ENCODE data around the gene LRP5. TPM values are rescaled to one million over a fixed set of nuclear protein-coding genes. Genes with fewer than 3 reads are reported as not detected.

Gene LRP5
- total and polyA plus RNA-seq, 9 of the 15 experiments (the other 6 are each of a cell fraction or from before 2014, with no cell fraction given): 0.48 to 44.2 (median 13.5) TPM

DNA sequence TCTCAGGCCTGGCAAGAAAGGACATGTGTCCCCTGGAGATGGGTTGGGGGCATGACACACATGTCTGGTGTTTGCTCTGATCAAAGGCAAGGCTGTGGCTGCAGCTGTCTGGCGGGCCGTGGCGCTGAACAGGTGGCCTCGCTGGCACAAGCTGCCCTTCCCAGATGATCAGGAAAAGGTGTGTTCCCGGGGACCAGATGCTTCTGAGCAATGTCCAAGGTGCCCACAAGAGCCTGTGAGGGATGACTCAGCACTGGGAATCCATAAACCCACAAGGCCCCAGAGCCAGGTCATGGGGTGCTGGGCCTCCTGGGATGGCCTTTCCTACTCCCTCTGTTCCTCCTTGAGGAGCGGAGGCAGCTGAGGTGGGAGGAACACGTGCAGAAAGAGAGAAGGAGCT lies 9.7 kb upstream of the LRP5 start:
- intact Hi-C loops (cut with micrococcal nuclease): no loop called here
- H3K9ac ChIP-seq (ENCODE audit: insufficient read depth in 1 of 2, low read depth in 2 of 2, low read length in 2 of 2): peak overlapping the region in 1 of 2 experiments; percentile 29; a peak in 1 of 4 replicates
- ATAC-seq: no peak
- H3K27ac ChIP-seq (ENCODE audit: extremely low read depth, low read depth, low read length): no peak overlapping the region
- no peak for TF ChIP-seq KLF10 (CRISPR knock-in tag; IDR thresholded peaks at IDR 0.05)
- 0 out of 2 replicates have a peak, but pooled peaks have one; percentile 48 for TF ChIP-seq C11orf30 (IDR thresholded peaks at IDR 0.05; ENCODE audit: low read depth)
- TF ChIP-seq, protein P1, sequence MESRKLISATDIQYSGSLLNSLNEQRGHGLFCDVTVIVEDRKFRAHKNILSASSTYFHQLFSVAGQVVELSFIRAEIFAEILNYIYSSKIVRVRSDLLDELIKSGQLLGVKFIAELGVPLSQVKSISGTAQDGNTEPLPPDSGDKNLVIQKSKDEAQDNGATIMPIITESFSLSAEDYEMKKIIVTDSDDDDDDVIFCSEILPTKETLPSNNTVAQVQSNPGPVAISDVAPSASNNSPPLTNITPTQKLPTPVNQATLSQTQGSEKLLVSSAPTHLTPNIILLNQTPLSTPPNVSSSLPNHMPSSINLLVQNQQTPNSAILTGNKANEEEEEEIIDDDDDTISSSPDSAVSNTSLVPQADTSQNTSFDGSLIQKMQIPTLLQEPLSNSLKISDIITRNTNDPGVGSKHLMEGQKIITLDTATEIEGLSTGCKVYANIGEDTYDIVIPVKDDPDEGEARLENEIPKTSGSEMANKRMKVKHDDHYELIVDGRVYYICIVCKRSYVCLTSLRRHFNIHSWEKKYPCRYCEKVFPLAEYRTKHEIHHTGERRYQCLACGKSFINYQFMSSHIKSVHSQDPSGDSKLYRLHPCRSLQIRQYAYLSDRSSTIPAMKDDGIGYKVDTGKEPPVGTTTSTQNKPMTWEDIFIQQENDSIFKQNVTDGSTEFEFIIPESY (CRISPR knock-in tag; IDR thresholded peaks at IDR 0.05): peak; percentile 72
- TF ChIP-seq ATF3 (IDR thresholded peaks at IDR 0.05): 0 out of 2 replicates have a peak, but pooled peaks have one; percentile 24
- no peak for TF ChIP-seq ATF3 (CRISPR knock-in tag; conservative IDR thresholded peaks at IDR 0.05)
- TF ChIP-seq MAX (CRISPR knock-in tag; IDR thresholded peaks at IDR 0.05): peak; percentile 12; the same call in 1 of the 2 replicates
- no peak for TF ChIP-seq FIP1L1 (IDR thresholded peaks at IDR 0.05; ENCODE audit: low read depth, low read length, poor library complexity, severe bottlenecking)
- peak; percentile 61 for TF ChIP-seq MAFG (tag; conservative IDR thresholded peaks at IDR 0.05)
- 0 out of 2 replicates have a peak, but pooled peaks have one; percentile 20 for TF ChIP-seq FOSL1 (tag; conservative IDR thresholded peaks at IDR 0.05)
- peak; percentile 68 for TF ChIP-seq NFE2 (IDR thresholded peaks at IDR 0.05; ENCODE audit: low read depth)
- WGBS (ENCODE audit: insufficient coverage, low coverage, missing lambda C conversion rate): 35% methylated on average over 4 of the region's 7 CpGs
- ChIA-PET POLR2A (interaction anchor here (0.6 to 1.3 kb wide), 5 partner anchors 8 to 93 kb away, joined by 3 to 4 read pairs (median 3); partner anchors contain the start of gene C11orf24), CTCF (ENCODE audit: low intra/inter-chr PET ratio) (no interaction called here)
- no TSS peak for BruUV-seq (replicated peaks)
- DNase-seq (ENCODE audit: extremely low read depth in 1 of 4, low spot score in 3 of 4): peak in 1 of 4 experiments; percentile 12
- H3K27me3 ChIP-seq (ENCODE audit: control insufficient read depth in 2 of 2, insufficient read depth in 2 of 2, low read length in 2 of 2): no peaks in the 10 kb centered on the region
- no peaks in the 10 kb centered on the region for H3K79me2 ChIP-seq (ENCODE audit: control insufficient read depth, insufficient read depth, low read length)
- no peak for FAIRE-seq
- no peak overlapping the region for H3K4me2 ChIP-seq (ENCODE audit: insufficient read depth, low read length)
- peaks cover 6 to 23% of the 10 kb centered on the region in 2 experiments for H3K4me1 ChIP-seq (replicated peaks in 1 of 2; ENCODE audit: control insufficient read depth in 2 of 2, insufficient read depth in 2 of 2, low read length in 2 of 2)
- H4K20me1 ChIP-seq (replicated peaks; ENCODE audit: control insufficient read depth, insufficient read depth, low read length): no peaks in the 10 kb centered on the region
- no peak overlapping the region for H3K4me3 ChIP-seq
- in situ Hi-C loops (cut with MboI): no loop called here
- H3K9me3 ChIP-seq (replicated peaks; ENCODE audit: control insufficient read depth, insufficient read depth, low read depth, low read length): no peaks in the 10 kb centered on the region
- H2AFZ ChIP-seq (ENCODE audit: low read depth, low read length): peak overlapping the region; percentile 53
- H3K36me3 ChIP-seq (ENCODE audit: control insufficient read depth, insufficient read depth, low read length): no peaks in the 10 kb centered on the region
- no peaks in the 10 kb centered on the region for H3K9me1 ChIP-seq (ENCODE audit: control insufficient read depth, insufficient read depth, low read length)

Measured in K562 (cell line).